Ovary (tissue), 3 donors: Measurements from ENCODE around the gene RHOU.

Source experiments
- CTCF ChIP-seq, 3 donors: fragments of 450-650 bp in 2 of 3; fragments of 200-600 bp in 1 of 3; IDR thresholded peaks; one replicate each; pipeline versions ENCODE4 v1.5.1 to v1.8.0; 2016 to 2022; ENCODE audit warnings: antibody characterized with exemption in 3 of 3, mild to moderate bottlenecking in 1 of 3
- EP300 ChIP-seq: sonication (generic); formaldehyde crosslinking; IDR thresholded peaks from one replicate; pipeline ENCODE4 v1.6.1; 2017; ENCODE audit warnings: antibody characterized with exemption
- POLR2A ChIP-seq: fragments of 450-650 bp; IDR thresholded peaks from one replicate; pipeline ENCODE4 v1.6.1; 2017; ENCODE audit warnings: antibody characterized with exemption, mild to moderate bottlenecking, moderate library complexity
- donor health status: DM: no; HTN: no; CAD: no.

- TF ChIP-seq CTCF (IDR thresholded peaks at IDR 0.05) (no peak), EP300 (no peak), POLR2A (no peak)
Measured at GRCh38 chr1:228760979-228761378, 25.7 kb downstream of the RHOU start.
